ENCODE measurements around the gene CHAT.

CHAT gene

DNA sequence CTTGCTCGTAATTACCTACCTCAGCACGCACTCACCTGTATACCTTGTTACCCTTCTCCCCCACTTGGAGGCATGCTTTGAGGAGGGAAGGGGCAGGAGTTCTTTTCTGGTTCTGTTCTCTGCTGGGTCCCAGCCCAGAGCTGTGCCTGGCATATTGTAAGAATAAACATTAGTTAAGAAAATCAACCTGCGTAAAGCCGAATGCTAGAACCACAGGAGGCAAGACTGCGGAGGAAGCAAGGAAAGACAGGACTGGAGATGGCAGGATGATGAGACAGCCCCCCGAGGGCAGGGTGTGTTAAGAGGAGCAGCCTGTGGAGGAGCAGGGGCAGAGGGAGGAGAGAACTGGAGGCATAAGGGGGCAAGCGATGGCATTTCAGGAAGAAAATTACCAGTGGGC, 75.1 kb downstream of the CHAT start:
- no peak for ATAC-seq

DNA sequence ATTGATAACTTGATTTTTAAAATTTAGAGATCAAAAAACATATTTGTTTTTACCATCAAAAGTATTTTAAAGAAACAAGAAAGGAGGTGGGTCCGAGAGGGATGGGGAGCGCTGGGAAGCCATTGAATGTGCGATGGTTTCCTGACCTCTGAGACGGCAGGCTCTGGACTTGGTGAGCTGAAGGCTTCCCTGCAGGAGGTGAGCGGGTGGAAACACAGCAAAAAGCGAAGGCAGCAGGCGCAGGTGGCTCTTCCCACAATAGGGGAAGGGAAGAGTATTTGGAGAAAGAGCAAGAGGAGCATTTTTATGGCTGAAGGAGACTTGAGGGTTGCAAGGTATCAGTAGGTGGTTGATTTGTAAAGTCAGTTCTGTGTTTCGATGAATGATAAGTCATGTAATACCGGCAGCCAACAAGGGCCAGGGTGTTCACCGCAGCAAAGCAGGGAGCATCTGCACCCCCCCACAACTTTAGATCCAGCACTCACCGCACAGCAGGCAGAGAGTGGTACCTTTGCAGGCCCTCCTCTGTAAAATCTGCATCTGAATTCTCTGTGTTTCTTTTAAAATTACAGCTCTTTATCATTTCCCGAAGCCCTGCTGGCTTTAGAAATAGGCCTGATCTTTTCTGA, 76.2 kb downstream of the CHAT start:
- no peak for TF ChIP-seq ZFP30 (CRISPR knock-in tag; IDR thresholded peaks at IDR 0.05)
- no peak for TF ChIP-seq SNAI2 (CRISPR knock-in tag; IDR thresholded peaks at IDR 0.05)
- TF ChIP-seq TCF4 (CRISPR knock-in tag; IDR thresholded peaks at IDR 0.05; ENCODE audit: borderline replicate concordance), result no peak
- TF ChIP-seq CREB5 (CRISPR knock-in tag; IDR thresholded peaks at IDR 0.05; ENCODE audit: low read depth), result no peak
- TF ChIP-seq, protein P1, sequence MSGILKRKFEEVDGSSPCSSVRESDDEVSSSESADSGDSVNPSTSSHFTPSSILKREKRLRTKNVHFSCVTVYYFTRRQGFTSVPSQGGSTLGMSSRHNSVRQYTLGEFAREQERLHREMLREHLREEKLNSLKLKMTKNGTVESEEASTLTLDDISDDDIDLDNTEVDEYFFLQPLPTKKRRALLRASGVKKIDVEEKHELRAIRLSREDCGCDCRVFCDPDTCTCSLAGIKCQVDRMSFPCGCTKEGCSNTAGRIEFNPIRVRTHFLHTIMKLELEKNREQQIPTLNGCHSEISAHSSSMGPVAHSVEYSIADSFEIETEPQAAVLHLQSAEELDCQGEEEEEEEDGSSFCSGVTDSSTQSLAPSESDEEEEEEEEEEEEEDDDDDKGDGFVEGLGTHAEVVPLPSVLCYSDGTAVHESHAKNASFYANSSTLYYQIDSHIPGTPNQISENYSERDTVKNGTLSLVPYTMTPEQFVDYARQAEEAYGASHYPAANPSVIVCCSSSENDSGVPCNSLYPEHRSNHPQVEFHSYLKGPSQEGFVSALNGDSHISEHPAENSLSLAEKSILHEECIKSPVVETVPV (CRISPR knock-in tag; IDR thresholded peaks at IDR 0.05), result no peak
- TF ChIP-seq OSR1 (CRISPR knock-in tag; IDR thresholded peaks at IDR 0.05), result no peak
- no peak for TF ChIP-seq ZNF8 (CRISPR knock-in tag; IDR thresholded peaks at IDR 0.05)
- no peak for TF ChIP-seq ARNTL (CRISPR knock-in tag; IDR thresholded peaks at IDR 0.05; ENCODE audit: borderline replicate concordance, low read depth)
- TF ChIP-seq, protein P2, sequence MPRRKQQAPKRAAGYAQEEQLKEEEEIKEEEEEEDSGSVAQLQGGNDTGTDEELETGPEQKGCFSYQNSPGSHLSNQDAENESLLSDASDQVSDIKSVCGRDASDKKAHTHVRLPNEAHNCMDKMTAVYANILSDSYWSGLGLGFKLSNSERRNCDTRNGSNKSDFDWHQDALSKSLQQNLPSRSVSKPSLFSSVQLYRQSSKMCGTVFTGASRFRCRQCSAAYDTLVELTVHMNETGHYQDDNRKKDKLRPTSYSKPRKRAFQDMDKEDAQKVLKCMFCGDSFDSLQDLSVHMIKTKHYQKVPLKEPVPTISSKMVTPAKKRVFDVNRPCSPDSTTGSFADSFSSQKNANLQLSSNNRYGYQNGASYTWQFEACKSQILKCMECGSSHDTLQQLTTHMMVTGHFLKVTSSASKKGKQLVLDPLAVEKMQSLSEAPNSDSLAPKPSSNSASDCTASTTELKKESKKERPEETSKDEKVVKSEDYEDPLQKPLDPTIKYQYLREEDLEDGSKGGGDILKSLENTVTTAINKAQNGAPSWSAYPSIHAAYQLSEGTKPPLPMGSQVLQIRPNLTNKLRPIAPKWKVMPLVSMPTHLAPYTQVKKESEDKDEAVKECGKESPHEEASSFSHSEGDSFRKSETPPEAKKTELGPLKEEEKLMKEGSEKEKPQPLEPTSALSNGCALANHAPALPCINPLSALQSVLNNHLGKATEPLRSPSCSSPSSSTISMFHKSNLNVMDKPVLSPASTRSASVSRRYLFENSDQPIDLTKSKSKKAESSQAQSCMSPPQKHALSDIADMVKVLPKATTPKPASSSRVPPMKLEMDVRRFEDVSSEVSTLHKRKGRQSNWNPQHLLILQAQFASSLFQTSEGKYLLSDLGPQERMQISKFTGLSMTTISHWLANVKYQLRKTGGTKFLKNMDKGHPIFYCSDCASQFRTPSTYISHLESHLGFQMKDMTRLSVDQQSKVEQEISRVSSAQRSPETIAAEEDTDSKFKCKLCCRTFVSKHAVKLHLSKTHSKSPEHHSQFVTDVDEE (CRISPR knock-in tag; IDR thresholded peaks at IDR 0.05), result no peak
- TF ChIP-seq BACH2 (CRISPR knock-in tag; IDR thresholded peaks at IDR 0.05; ENCODE audit: borderline replicate concordance), result no peak
- TF ChIP-seq ISL1 (CRISPR knock-in tag; IDR thresholded peaks at IDR 0.05), result no peak
- no peak for TF ChIP-seq TOX (CRISPR knock-in tag; IDR thresholded peaks at IDR 0.05; ENCODE audit: borderline replicate concordance)
- TF ChIP-seq, protein P3, sequence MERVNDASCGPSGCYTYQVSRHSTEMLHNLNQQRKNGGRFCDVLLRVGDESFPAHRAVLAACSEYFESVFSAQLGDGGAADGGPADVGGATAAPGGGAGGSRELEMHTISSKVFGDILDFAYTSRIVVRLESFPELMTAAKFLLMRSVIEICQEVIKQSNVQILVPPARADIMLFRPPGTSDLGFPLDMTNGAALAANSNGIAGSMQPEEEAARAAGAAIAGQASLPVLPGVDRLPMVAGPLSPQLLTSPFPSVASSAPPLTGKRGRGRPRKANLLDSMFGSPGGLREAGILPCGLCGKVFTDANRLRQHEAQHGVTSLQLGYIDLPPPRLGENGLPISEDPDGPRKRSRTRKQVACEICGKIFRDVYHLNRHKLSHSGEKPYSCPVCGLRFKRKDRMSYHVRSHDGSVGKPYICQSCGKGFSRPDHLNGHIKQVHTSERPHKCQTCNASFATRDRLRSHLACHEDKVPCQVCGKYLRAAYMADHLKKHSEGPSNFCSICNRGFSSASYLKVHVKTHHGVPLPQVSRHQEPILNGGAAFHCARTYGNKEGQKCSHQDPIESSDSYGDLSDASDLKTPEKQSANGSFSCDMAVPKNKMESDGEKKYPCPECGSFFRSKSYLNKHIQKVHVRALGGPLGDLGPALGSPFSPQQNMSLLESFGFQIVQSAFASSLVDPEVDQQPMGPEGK (CRISPR knock-in tag; IDR thresholded peaks at IDR 0.05; ENCODE audit: borderline replicate concordance), result no peak
- TF ChIP-seq PPARA (CRISPR knock-in tag; IDR thresholded peaks at IDR 0.05; ENCODE audit: borderline replicate concordance), result no peak
- no peak for TF ChIP-seq ESRRG (CRISPR knock-in tag; IDR thresholded peaks at IDR 0.05)
- TF ChIP-seq ZNF70 (CRISPR knock-in tag; IDR thresholded peaks at IDR 0.05), result no peak
- TF ChIP-seq ZC3H10 (CRISPR knock-in tag; IDR thresholded peaks at IDR 0.05), result no peak
- ATAC-seq, result no peak

More for the DNA sequence above, 75.1 kb downstream of the CHAT start:
- TF ChIP-seq, protein P2 (CRISPR knock-in tag; IDR thresholded peaks at IDR 0.05), result no peak
- TF ChIP-seq TCF4 (CRISPR knock-in tag; IDR thresholded peaks at IDR 0.05; ENCODE audit: borderline replicate concordance), result no peak
- TF ChIP-seq ZFP3 (CRISPR knock-in tag; IDR thresholded peaks at IDR 0.05), result no peak
- no peak for TF ChIP-seq ARNTL (CRISPR knock-in tag; IDR thresholded peaks at IDR 0.05; ENCODE audit: borderline replicate concordance, low read depth)
- no peak for TF ChIP-seq ZNF565 (CRISPR knock-in tag; conservative IDR thresholded peaks at IDR 0.05; ENCODE audit: low read depth)
- no peak for TF ChIP-seq ZNF70 (CRISPR knock-in tag; IDR thresholded peaks at IDR 0.05)
- no peak for TF ChIP-seq PPARA (CRISPR knock-in tag; IDR thresholded peaks at IDR 0.05; ENCODE audit: borderline replicate concordance)
- no peak for TF ChIP-seq POU6F1 (CRISPR knock-in tag; IDR thresholded peaks at IDR 0.05; ENCODE audit: borderline replicate concordance, low read depth)
- no peak for TF ChIP-seq CREB5 (CRISPR knock-in tag; IDR thresholded peaks at IDR 0.05; ENCODE audit: low read depth)
- TF ChIP-seq ESRRG (CRISPR knock-in tag; IDR thresholded peaks at IDR 0.05), result no peak
- TF ChIP-seq ZC3H10 (CRISPR knock-in tag; IDR thresholded peaks at IDR 0.05), result no peak
- no peak for TF ChIP-seq BACH2 (CRISPR knock-in tag; IDR thresholded peaks at IDR 0.05; ENCODE audit: borderline replicate concordance)
- TF ChIP-seq ISL1 (CRISPR knock-in tag; IDR thresholded peaks at IDR 0.05), result no peak
- no peak for TF ChIP-seq SNAI2 (CRISPR knock-in tag; IDR thresholded peaks at IDR 0.05)

All from SK-N-SH treated with all-trans-retinoic acid at 6 μM for 48 hours (cell line).